ENCODE results near the gene ADIG. TPM values are rescaled to one million over a fixed set of nuclear protein-coding genes. Genes with fewer than 3 reads are reported as not detected.
A peak's percentile ranks its signal among the peaks of the same experiment; 100 is the strongest.

Gene ADIG
- total RNA-seq, 1 experiment from 2014 or later, result not detected

- peak; percentile 48 for DNase-seq (ENCODE audit: low spot score)
Observed at GRCh38 chr20:38601216-38602184, 20.5 kb downstream of the ADIG start, which contains the start of gene ARHGAP40. ARHGAP40 (plus strand) TSS chr20:38601809.

- no peak for DNase-seq (ENCODE audit: low spot score)
Observed at GRCh38 chr20:38602185-38602581, 21.2 kb downstream of the ADIG start.

GRCh38 chr20:38603286-38603685 lies 22.3 kb downstream of the ADIG start:
- DNase-seq (ENCODE audit: low spot score), result no peak

GRCh38 chr20:38604873-38605303 lies 23.9 kb downstream of the ADIG start:
- peak; percentile 20 for DNase-seq (ENCODE audit: low spot score)

- DNase-seq (ENCODE audit: low spot score), result no peak
Observed at GRCh38 chr20:38607351-38607750, 26.4 kb downstream of the ADIG start.

- DNase-seq (ENCODE audit: low spot score), result no peak
Observed at GRCh38 chr20:38608188-38608587, 27.2 kb downstream of the ADIG start.

GRCh38 chr20:38609815-38610214 lies 28.8 kb downstream of the ADIG start:
- no peak for DNase-seq (ENCODE audit: low spot score)

GRCh38 chr20:38610521-38610920 lies 29.5 kb downstream of the ADIG start:
- DNase-seq (ENCODE audit: low spot score), result no peak

GRCh38 chr20:38612751-38613515 lies 31.9 kb downstream of the ADIG start:
- no peak for DNase-seq (ENCODE audit: low spot score)

- no peak for DNase-seq (ENCODE audit: low spot score)
Observed at GRCh38 chr20:38615283-38615682, 34.3 kb downstream of the ADIG start.

- DNase-seq (ENCODE audit: low spot score), result no peak
Observed at GRCh38 chr20:38616457-38616856, 35.5 kb downstream of the ADIG start.

- no peak for DNase-seq (ENCODE audit: low spot score)
Observed at GRCh38 chr20:38617011-38617829, 36.2 kb downstream of the ADIG start.

- no peak for DNase-seq (ENCODE audit: low spot score)
Observed at GRCh38 chr20:38617830-38618196, 36.8 kb downstream of the ADIG start.

GRCh38 chr20:38620441-38620840 lies 39.4 kb downstream of the ADIG start:
- DNase-seq (ENCODE audit: low spot score), result no peak

GRCh38 chr20:38623061-38623460 lies 42.1 kb downstream of the ADIG start:
- no peak for DNase-seq (ENCODE audit: low spot score)

- DNase-seq (ENCODE audit: low spot score), result no peak
Observed at GRCh38 chr20:38624084-38624483, 43.1 kb downstream of the ADIG start.

GRCh38 chr20:38625896-38626295 lies 44.9 kb downstream of the ADIG start:
- no peak for DNase-seq (ENCODE audit: low spot score)

GRCh38 chr20:38626921-38627659 lies 46.1 kb downstream of the ADIG start:
- DNase-seq (ENCODE audit: low spot score), result no peak

GRCh38 chr20:38628580-38629470 lies 47.8 kb downstream of the ADIG start:
- no peak for DNase-seq (ENCODE audit: low spot score)

GRCh38 chr20:38629979-38630378 lies 49.0 kb downstream of the ADIG start:
- no peak for DNase-seq (ENCODE audit: low spot score)
